Cardiac muscle cell (in vitro differentiated cells and primary cell): Measurements from ENCODE around the gene PCYT1A. TPM values are rescaled to one million over a fixed set of nuclear protein-coding genes. Genes with fewer than 3 reads are reported as not detected.
A peak's percentile ranks its signal among the peaks of the same experiment; 100 is the strongest.

ENCODE experiments used
- DNase-seq, 2 donors: peaks; one replicate each; pipeline versions ENCODE4 v3.0.0 to v3.0.0-alpha.2; 2010 to 2017; ENCODE audit warnings: low read depth in 1 of 2, low spot score in 1 of 2
- H3K27ac ChIP-seq: fragments of 200-600 bp; sonication (generic); 2 replicates; pipeline ENCODE4 v1.5.1; 2016
- H3K27me3 ChIP-seq: fragments of 200-600 bp; sonication (generic); 2 replicates; pipeline ENCODE4 v1.6.0; 2016; ENCODE audit warnings: control low read depth
- H3K36me3 ChIP-seq: fragments of 200-600 bp; sonication (generic); 2 replicates; pipeline ENCODE4 v1.5.1; 2016; ENCODE audit warnings: control low read depth
- H3K4me1 ChIP-seq: fragments of 200-600 bp; sonication (generic); 2 replicates; pipeline ENCODE4 v1.8.1; 2017; ENCODE audit warnings: low read depth, mild to moderate bottlenecking, mixed run types
- H3K4me3 ChIP-seq: fragments of 200-600 bp; sonication (generic); 2 replicates; pipeline ENCODE4 v1.5.1; 2016; ENCODE audit warnings: mild to moderate bottlenecking
- H3K9me3 ChIP-seq: fragments of 200-600 bp; sonication (generic); 2 replicates; pipeline ENCODE4 v1.5.1; 2017; ENCODE audit warnings: low read depth, mild to moderate bottlenecking, control low read depth
- CTCF ChIP-seq: IDR thresholded peaks from 2 replicates; pipeline ENCODE4 v1.5.1; 2012; ENCODE audit warnings: low read depth, mild to moderate bottlenecking, low read length
- polyA plus RNA-seq: library from polyadenylated mRNA; unstranded; fragments of >200 nt; fragmentation: Nextera tagmentation; extraction: Ambion mirVana; gene quantifications from 2 replicates; pipeline ENCODE4 v1.2.1, GENCODE V29; 2016
- total RNA-seq: library from RNA; depleted of rRNA; stranded (reverse); fragments of >200 nt; gene quantifications from 2 replicates; pipeline ENCODE4 v1.2.3, GENCODE V29; 2016

Gene PCYT1A
- total and polyA plus RNA-seq, 2 experiments from 2014 or later = 23.6 to 66.5 TPM

GRCh38 chr3:196238612-196239560 lies 48.6 kb downstream of the PCYT1A start:
- peaks cover 31% of the 10 kb centered on the region for H3K36me3 ChIP-seq
- peaks cover 15% of the 10 kb centered on the region for H3K4me1 ChIP-seq
- TF ChIP-seq CTCF = no peak
- H3K4me3 ChIP-seq = no peak overlapping the region
- H3K9me3 ChIP-seq = no peaks in the 10 kb centered on the region
- DNase-seq = no peak
- H3K27ac ChIP-seq = peak overlapping the region; percentile 34
- H3K27me3 ChIP-seq = no peaks in the 10 kb centered on the region

DNA sequence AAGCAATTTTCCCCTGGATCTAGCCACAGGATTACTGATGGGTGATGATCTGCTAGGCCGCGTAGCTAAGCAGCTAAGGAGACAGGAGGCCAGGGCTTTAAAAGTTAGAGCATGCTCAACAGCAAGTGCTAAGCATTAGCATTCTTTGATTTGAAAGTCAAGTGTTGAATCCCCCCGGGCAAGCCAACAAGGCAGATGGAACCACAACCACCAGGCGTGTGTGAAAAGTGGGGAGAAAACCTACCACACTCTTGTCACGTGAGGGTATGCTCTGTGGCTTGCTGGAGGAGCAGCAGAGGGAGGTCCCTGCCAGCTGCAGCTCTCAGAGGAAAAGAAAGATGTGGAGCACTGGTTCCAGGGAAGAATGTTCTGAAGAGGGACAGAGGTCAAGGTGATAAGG lies 50.3 kb downstream of the PCYT1A start:
- DNase-seq = no peak
- Histone ChIP-seq H3K27ac (peak overlapping the region; percentile 10), H3K36me3 (peaks cover 27% of the 10 kb centered on the region), H3K9me3 (no peaks in the 10 kb centered on the region), H3K4me1 (peaks cover 15% of the 10 kb centered on the region), H3K4me3 (no peak overlapping the region), H3K27me3 (no peaks in the 10 kb centered on the region)
- no peak for TF ChIP-seq CTCF

DNA sequence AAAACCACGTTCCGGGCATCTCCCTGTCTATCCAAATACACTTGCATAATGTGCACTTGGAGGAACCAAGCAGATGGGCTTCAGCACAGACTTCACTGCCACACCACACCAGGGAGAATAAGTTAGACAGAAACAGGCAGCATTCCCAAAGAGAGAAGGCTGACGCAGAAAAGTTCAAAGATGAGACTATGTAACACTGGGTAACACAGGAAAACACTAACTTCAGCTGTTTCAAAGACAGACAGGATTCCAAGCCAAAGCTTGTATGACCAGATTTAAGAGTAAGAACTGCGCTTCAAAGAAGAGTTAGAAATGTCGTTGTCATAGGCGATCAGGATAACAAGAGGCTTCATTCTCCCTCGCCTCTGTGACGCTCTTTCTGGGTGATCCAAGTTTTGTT lies 51.3 kb downstream of the PCYT1A start:
- Histone ChIP-seq H3K4me1 (peaks cover 15% of the 10 kb centered on the region), H3K9me3 (no peaks in the 10 kb centered on the region), H3K27ac (no peak overlapping the region), H3K4me3 (no peak overlapping the region), H3K36me3 (peaks cover 19% of the 10 kb centered on the region), H3K27me3 (no peaks in the 10 kb centered on the region)
- TF ChIP-seq CTCF = no peak
- DNase-seq = no peak

DNA sequence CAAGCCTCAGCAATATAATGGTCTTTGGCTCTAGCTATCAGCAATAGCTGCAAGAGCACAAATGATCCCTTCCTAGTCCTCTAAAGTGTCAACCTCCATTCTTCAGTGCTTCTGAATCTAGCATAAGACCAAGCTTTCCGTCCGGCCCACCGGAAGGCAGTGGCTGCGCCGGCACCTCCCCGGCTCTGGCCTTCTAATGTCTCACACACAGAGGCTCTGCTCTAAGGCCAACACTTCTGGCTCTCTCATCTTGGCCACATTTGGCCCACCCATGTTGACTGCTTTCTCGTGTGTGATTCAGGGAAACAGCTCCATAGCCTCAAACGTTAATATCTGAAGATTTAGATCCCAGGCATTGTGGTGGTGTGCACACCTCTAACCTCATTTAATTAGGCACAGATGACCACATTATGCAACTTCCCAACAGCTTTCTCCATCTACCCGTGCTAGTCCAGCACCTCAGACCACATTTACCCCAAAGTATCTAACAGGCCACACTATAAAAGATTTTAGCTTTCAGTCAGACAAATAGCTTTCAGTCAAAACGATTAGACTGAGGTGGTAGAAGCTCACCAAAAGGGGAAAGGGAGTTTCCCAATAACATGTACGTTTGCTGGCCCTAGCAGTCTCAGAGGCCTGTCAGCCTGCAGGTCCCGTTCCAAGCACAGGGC lies 51.9 kb downstream of the PCYT1A start:
- Histone ChIP-seq H3K27ac (no peak overlapping the region), H3K36me3 (peaks cover 18% of the 10 kb centered on the region), H3K4me3 (no peak overlapping the region), H3K9me3 (no peaks in the 10 kb centered on the region), H3K4me1 (peaks cover 15% of the 10 kb centered on the region), H3K27me3 (no peaks in the 10 kb centered on the region)
- no peak for DNase-seq
- TF ChIP-seq CTCF = no peak

GRCh38 chr3:196232882-196233251 lies 54.7 kb downstream of the PCYT1A start:
- DNase-seq = no peak
- no peaks in the 10 kb centered on the region for H3K9me3 ChIP-seq
- no peak for TF ChIP-seq CTCF
- H3K36me3 ChIP-seq = peaks cover 1% of the 10 kb centered on the region
- no peak overlapping the region for H3K27ac ChIP-seq
- peaks cover 8% of the 10 kb centered on the region for H3K4me1 ChIP-seq
- no peaks in the 10 kb centered on the region for H3K27me3 ChIP-seq
- H3K4me3 ChIP-seq = no peak overlapping the region
